Activated CD4-positive, alpha-beta T cell treated with anti-CD3 and anti-CD28 coated beads, Interleukin-2, amount 50 U/mL, for 24 hours (primary cell): ENCODE results near the gene TMEM182.

Experiments
- DNase-seq, 2 donors: peaks; one replicate each; pipeline ENCODE4 v3.0.0-alpha.2; 2020; ENCODE audit warnings: low read depth in 1 of 2, low spot score in 1 of 2

TMEM182 gene

GRCh38 chr2:102852867-102853266 lies 91.0 kb downstream of the TMEM182 start:
- no peak for DNase-seq
